ENCODE results near the gene LDLRAD4.

The LDLRAD4 gene

GRCh38 chr18:13616525-13617035, 398.0 kb downstream of the LDLRAD4 start:
- DNase-seq (ENCODE audit: insufficient read length, low spot score), result no peak
- FAIRE-seq, result peak; percentile 83
- TF ChIP-seq POU2F2 (IDR thresholded peaks at IDR 0.05; ENCODE audit: low read depth, low read length) (peak; percentile 21; the same call in 1 of the 2 replicates), POLR2A (IDR thresholded peaks at IDR 0.05; ENCODE audit: low read depth, low read length) (peak; percentile 34), SPI1 (IDR thresholded peaks at IDR 0.05; ENCODE audit: low read depth, low read length) (no peak), POLR2AphosphoS5 (IDR thresholded peaks at IDR 0.05; ENCODE audit: low read depth, low read length) (peak; percentile 45; the same call in 1 of the 2 replicates)

DNA sequence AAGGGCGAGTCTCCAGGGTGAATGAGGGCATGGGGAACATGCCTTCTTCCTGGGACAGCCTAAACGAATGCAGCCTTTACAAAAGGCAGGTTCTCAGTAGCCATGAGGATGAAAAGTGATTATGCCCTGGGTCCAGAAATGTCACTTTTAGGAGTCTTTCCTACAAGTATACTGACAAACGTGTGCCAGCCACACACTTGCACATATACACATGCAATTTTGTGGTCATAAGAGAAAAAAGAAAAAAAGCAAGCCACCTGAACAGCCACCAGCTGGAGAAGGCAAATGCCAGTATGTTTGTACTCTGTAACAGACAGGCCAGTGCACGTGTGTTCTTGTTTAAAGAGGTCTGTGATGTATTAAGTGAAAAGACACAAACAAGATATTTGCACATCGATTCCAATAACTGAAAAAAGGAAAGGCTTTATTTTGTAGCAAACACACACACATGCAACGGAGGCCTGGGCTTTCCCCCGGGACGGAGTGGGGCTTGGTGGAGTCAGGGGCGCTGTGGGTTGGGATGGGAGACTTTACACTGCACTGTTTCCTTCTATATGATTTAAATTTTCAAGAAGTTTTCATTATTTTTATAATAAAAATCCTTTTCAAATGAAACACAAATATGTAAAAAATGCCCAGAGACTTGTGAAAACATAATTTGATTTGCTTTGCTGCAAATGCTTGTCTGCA, 399.4 kb downstream of the LDLRAD4 start:
- TF ChIP-seq POU2F2 (IDR thresholded peaks at IDR 0.05; ENCODE audit: low read depth, low read length) (no peak), POLR2A (IDR thresholded peaks at IDR 0.05; ENCODE audit: low read depth, low read length) (peak; percentile 57; the same call in 1 of the 2 replicates), POLR2AphosphoS5 (IDR thresholded peaks at IDR 0.05; ENCODE audit: low read depth, low read length) (peak; percentile 26; the same call in 1 of the 2 replicates), SPI1 (IDR thresholded peaks at IDR 0.05; ENCODE audit: low read depth, low read length) (no peak), TAF1 (IDR thresholded peaks at IDR 0.05; ENCODE audit: low read depth, low read length) (no peak), PAX5 (IDR thresholded peaks at IDR 0.05; ENCODE audit: insufficient read depth, low read length, severe bottlenecking) (no peak)
- DNase-seq (ENCODE audit: insufficient read length, low spot score) (no peak), FAIRE-seq (peak; percentile 47)

DNA sequence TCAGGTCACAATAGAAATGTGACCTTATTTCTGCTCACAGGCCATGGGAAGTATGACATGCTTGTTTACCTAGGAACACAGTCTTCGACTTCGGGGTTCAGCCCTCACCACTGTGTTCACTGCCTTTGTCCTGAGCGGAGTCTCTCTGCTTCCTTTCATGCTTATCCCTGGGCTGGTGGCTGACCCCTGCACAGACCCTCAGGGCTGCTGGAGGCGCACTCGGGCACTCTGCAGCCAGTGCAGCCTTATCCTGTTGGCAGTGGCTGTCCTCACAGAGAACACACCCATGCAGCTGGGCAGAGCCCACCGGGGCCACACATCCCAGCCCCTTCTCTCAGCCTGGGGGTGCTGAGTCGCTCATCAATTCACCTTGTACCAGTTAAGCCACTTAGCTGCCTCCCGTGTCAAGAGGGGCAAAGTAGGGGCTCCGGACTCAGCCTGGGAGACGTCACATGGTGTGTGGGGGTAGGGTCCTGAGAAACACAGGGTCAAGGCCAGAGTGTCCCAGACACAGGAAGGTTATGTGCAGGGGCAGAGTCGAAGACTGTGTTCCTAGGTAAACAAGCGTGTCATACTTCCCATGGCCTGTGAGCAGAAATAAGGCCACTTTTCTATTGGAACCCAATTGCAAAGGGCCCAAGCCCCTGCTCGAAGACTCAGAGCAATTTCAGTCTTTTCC, 400.3 kb downstream of the LDLRAD4 start:
- DNase-seq (ENCODE audit: insufficient read length, low spot score) (no peak), FAIRE-seq (peak; percentile 60)
- TF ChIP-seq TAF1 (IDR thresholded peaks at IDR 0.05; ENCODE audit: low read depth, low read length) (no peak), PAX5 (IDR thresholded peaks at IDR 0.05; ENCODE audit: insufficient read depth, low read length, severe bottlenecking) (no peak), POU2F2 (IDR thresholded peaks at IDR 0.05; ENCODE audit: low read depth, low read length) (no peak), POLR2AphosphoS5 (IDR thresholded peaks at IDR 0.05; ENCODE audit: low read depth, low read length) (peak; percentile 64; the same call in 1 of the 2 replicates), POLR2A (IDR thresholded peaks at IDR 0.05; ENCODE audit: low read depth, low read length) (no peak; the same call in 1 of the 2 replicates), SPI1 (IDR thresholded peaks at IDR 0.05; ENCODE audit: low read depth, low read length) (no peak)

DNA sequence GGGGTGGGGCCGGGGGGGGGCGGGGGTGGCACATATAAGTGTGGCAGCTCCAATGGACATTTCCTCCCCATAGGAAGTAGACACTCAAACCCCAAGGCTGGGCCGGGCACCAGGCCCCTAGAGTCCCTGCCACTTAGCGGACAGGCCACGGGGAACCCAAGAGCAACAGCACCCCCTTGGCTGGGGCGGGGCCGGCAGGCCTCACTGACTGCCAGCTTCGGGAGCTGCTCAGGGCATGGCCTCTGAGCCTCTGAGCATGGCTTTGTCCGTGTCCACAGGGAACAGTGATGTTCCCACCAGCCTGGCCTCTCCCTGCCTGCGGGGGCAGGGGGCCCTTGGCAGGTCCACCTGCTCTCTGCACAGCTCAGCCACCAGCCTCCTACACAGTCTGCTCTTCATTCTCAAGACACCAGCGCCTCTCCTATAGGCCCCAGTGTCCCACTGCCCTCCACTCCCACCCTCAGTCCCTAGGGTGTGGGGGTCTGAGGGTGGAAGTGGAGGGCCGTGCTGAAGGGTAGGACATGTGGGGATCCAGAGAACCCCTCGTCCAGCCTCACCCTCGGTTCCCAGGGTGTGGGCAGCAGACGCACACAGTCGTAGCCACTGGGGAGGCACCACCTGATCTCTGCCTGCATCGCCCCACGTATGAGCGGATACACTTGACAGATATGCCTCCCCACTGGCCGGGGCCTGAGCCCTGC, 401.1 kb downstream of the LDLRAD4 start:
- TF ChIP-seq SPI1 (IDR thresholded peaks at IDR 0.05; ENCODE audit: low read depth, low read length) (no peak), POU2F2 (IDR thresholded peaks at IDR 0.05; ENCODE audit: low read depth, low read length) (no peak)
- DNase-seq (ENCODE audit: insufficient read length, low spot score) (no peak), FAIRE-seq (no peak)

- no peak for TF ChIP-seq PAX5 (IDR thresholded peaks at IDR 0.05; ENCODE audit: insufficient read depth, low read length, severe bottlenecking)
- TF ChIP-seq POLR2AphosphoS5 (IDR thresholded peaks at IDR 0.05; ENCODE audit: low read depth, low read length), result no peak
- no peak for TF ChIP-seq POU2F2 (IDR thresholded peaks at IDR 0.05; ENCODE audit: low read depth, low read length)
- TF ChIP-seq TAF1 (IDR thresholded peaks at IDR 0.05; ENCODE audit: low read depth, low read length), result no peak
- no peak for TF ChIP-seq POLR2A (IDR thresholded peaks at IDR 0.05; ENCODE audit: low read depth, low read length)
- DNase-seq (ENCODE audit: insufficient read length, low spot score) (no peak), FAIRE-seq (no peak)
These were observed 401.7 kb downstream of the LDLRAD4 start for GRCh38 chr18:13620206-13620672.

DNA sequence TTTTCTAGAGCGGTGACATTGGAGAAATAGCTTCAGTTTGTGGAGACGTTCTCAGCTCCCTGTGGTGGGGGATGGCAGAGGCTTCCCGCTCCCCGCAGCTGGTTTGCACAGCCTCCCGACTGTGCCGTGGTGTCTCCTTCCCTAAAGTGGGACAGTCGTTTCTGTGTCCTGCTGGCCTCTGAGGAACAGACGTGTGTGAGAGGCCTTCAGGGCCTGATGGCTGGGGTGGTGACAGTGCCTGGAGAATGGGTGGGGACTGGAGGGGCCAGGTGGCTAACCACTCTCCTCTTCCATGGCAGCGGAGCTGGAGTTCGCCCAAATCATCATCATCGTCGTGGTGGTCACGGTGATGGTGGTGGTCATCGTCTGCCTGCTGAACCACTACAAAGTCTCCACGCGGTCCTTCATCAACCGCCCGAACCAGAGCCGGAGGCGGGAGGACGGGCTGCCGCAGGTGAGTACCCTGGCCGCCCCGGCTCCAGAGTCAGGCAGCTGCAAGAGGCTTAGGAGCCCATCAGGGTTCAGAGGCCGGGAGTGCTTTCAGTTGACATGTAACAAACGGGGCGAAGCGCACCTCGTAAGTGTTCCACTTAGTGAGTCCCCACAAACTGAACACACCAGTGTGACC, 402.4 kb downstream of the LDLRAD4 start:
- DNase-seq (ENCODE audit: insufficient read length, low spot score) (no peak), FAIRE-seq (no peak)
- TF ChIP-seq POLR2A (IDR thresholded peaks at IDR 0.05; ENCODE audit: low read depth, low read length), result no peak
- no peak for TF ChIP-seq POU2F2 (IDR thresholded peaks at IDR 0.05; ENCODE audit: low read depth, low read length)
- TF ChIP-seq POLR2AphosphoS5 (IDR thresholded peaks at IDR 0.05; ENCODE audit: low read depth, low read length), result no peak
- TF ChIP-seq SPI1 (IDR thresholded peaks at IDR 0.05; ENCODE audit: low read depth, low read length), result no peak
- TF ChIP-seq PAX5 (IDR thresholded peaks at IDR 0.05; ENCODE audit: insufficient read depth, low read length, severe bottlenecking), result no peak
- no peak for TF ChIP-seq TAF1 (IDR thresholded peaks at IDR 0.05; ENCODE audit: low read depth, low read length)

DNA sequence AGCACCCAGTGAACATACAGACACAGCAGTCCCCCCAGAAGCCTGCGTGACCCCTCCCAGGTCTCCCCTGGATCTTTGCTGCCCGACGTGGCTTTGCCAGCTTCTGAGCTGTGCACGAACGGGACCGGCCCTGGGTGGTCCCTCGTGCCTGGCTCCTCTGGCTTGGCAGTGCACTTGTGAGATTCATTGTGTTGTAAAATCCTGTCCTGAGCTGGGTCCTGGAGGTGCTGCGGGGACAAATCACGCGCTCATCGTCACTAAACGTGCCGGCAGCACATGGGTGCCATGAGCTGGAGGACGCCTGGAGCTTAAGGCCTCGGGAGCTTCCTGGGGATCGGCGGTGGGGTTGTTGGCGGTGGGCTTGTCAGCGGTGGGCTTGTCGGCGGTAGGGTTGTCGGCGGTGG, 402.9 kb downstream of the LDLRAD4 start:
- no peak for TF ChIP-seq PAX5 (IDR thresholded peaks at IDR 0.05; ENCODE audit: insufficient read depth, low read length, severe bottlenecking)
- TF ChIP-seq POU2F2 (IDR thresholded peaks at IDR 0.05; ENCODE audit: low read depth, low read length), result no peak
- TF ChIP-seq TAF1 (IDR thresholded peaks at IDR 0.05; ENCODE audit: low read depth, low read length), result no peak
- TF ChIP-seq POLR2A (IDR thresholded peaks at IDR 0.05; ENCODE audit: low read depth, low read length), result no peak
- TF ChIP-seq SPI1 (IDR thresholded peaks at IDR 0.05; ENCODE audit: low read depth, low read length), result no peak
- TF ChIP-seq POLR2AphosphoS5 (IDR thresholded peaks at IDR 0.05; ENCODE audit: low read depth, low read length), result no peak
- FAIRE-seq (no peak), DNase-seq (ENCODE audit: insufficient read length, low spot score) (no peak)

GRCh38 chr18:13621886-13622619, 403.5 kb downstream of the LDLRAD4 start:
- TF ChIP-seq POLR2AphosphoS5 (IDR thresholded peaks at IDR 0.05; ENCODE audit: low read depth, low read length) (no peak), SPI1 (IDR thresholded peaks at IDR 0.05; ENCODE audit: low read depth, low read length) (no peak), PAX5 (IDR thresholded peaks at IDR 0.05; ENCODE audit: insufficient read depth, low read length, severe bottlenecking) (no peak), POU2F2 (IDR thresholded peaks at IDR 0.05; ENCODE audit: low read depth, low read length) (no peak), POLR2A (IDR thresholded peaks at IDR 0.05; ENCODE audit: low read depth, low read length) (no peak), TAF1 (IDR thresholded peaks at IDR 0.05; ENCODE audit: low read depth, low read length) (no peak)
- no peak for FAIRE-seq
- DNase-seq (ENCODE audit: insufficient read length, low spot score), result no peak

Measured in GM12891 (cell line).